Measurements from ENCODE around the gene UBXN4. TPM values are rescaled to one million over a fixed set of nuclear protein-coding genes. Genes with fewer than 3 reads are reported as not detected.

Gene UBXN4
- total and polyA plus RNA-seq, 8 donors = 33.6 to 80.2 (median 67.2) TPM

- Histone ChIP-seq H3K4me1 (peaks cover 0 to 24% (median 18%) of the 10 kb centered on the region in 3 donors), H3K4me3 (peak overlapping the region; percentile 76 to 99 (median 91)), H3K9me3 (no peaks in the 10 kb centered on the region), H3K36me3 (no peaks in the 10 kb centered on the region), H3K27me3 (no peaks in the 10 kb centered on the region), H3K27ac (peak overlapping the region; percentile 98 to 100 (median 100))
- TF ChIP-seq CTCF (IDR thresholded peaks at IDR 0.05) = no peak
- no peak for FAIRE-seq
- WGBS, 2 donors = 0% methylated on average over 34 of the region's 34 CpGs
- intact Hi-C loops (cut with DNase I) = no loop called here
- DNase-seq = peak in 3 of 6 donors; percentile 39 to 77 (median 61)
- ATAC-seq = peak; percentile 49 to 62 (median 56)
These were observed 686 bp downstream of the UBXN4 start for GRCh38 chr2:135742325-135742757.

- Histone ChIP-seq H3K4me3 (peak overlapping the region in 3 of 4 donors; percentile 85 to 99 (median 97)), H3K27ac (no peak overlapping the region), H3K36me3 (peaks cover 0 to under 1% (median 0%) of the 10 kb centered on the region in 3 donors), H3K9me3 (no peaks in the 10 kb centered on the region), H3K27me3 (no peaks in the 10 kb centered on the region), H3K4me1 (peaks cover 0 to 24% (median 18%) of the 10 kb centered on the region in 3 donors)
- intact Hi-C loops (cut with DNase I) = no loop called here
- no peak for TF ChIP-seq CTCF (IDR thresholded peaks at IDR 0.05)
- ATAC-seq = no peak
- 46 to 73% methylated on average over 1 of the region's 1 CpG for WGBS, 2 donors
- DNase-seq = no peak
- no peak for FAIRE-seq
These were observed 2.2 kb downstream of the UBXN4 start for GRCh38 chr2:135743860-135744259.

GRCh38 chr2:135744760-135745314 lies 3.2 kb downstream of the UBXN4 start:
- Histone ChIP-seq H3K36me3 (peaks cover 0 to 10% (median 5%) of the 10 kb centered on the region in 3 donors), H3K4me3 (peak overlapping the region in 1 of 4 donors; percentile 85), H3K27ac (no peak overlapping the region), H3K9me3 (no peaks in the 10 kb centered on the region), H3K27me3 (no peaks in the 10 kb centered on the region), H3K4me1 (peaks cover 0 to 24% (median 18%) of the 10 kb centered on the region in 3 donors)
- intact Hi-C loops (cut with DNase I) = no loop called here
- ATAC-seq (no peak), FAIRE-seq (no peak), DNase-seq (no peak)
- no peak for TF ChIP-seq CTCF (IDR thresholded peaks at IDR 0.05)
- 57 to 70% methylated on average over 5 of the region's 5 CpGs for WGBS, 2 donors

GRCh38 chr2:135745545-135745944 lies 3.9 kb downstream of the UBXN4 start:
- WGBS, 2 donors = 84 to 87% methylated on average over 4 of the region's 4 CpGs
- TF ChIP-seq CTCF (IDR thresholded peaks at IDR 0.05) = no peak
- DNase-seq (no peak), FAIRE-seq (no peak), ATAC-seq (no peak)
- no peak overlapping the region for H3K4me3 ChIP-seq
- H3K9me3 ChIP-seq = no peaks in the 10 kb centered on the region
- peaks cover 0 to 24% (median 18%) of the 10 kb centered on the region in 3 donors for H3K4me1 ChIP-seq
- H3K27me3 ChIP-seq = no peaks in the 10 kb centered on the region
- intact Hi-C loops (cut with DNase I) = no loop called here
- H3K27ac ChIP-seq = no peak overlapping the region
- peaks cover 0 to 10% (median 5%) of the 10 kb centered on the region in 3 donors for H3K36me3 ChIP-seq

GRCh38 chr2:135755573-135755972 lies 13.9 kb downstream of the UBXN4 start:
- no peak for FAIRE-seq
- H3K27me3 ChIP-seq = no peaks in the 10 kb centered on the region
- 96 to 98% methylated on average over 2 of the region's 2 CpGs for WGBS, 2 donors
- no peaks in the 10 kb centered on the region for H3K4me1 ChIP-seq
- no peak overlapping the region for H3K27ac ChIP-seq
- DNase-seq = no peak
- no peaks in the 10 kb centered on the region for H3K9me3 ChIP-seq
- intact Hi-C loops (cut with DNase I) = no loop called here
- no peak for TF ChIP-seq CTCF (IDR thresholded peaks at IDR 0.05)
- peaks cover 8 to 85% (median 44%) of the 10 kb centered on the region in 3 donors for H3K36me3 ChIP-seq
- H3K4me3 ChIP-seq = no peak overlapping the region
- no peak for ATAC-seq
